H1 (cell line): Measurements from ENCODE around the gene CFP. TPM values are rescaled to one million over a fixed set of nuclear protein-coding genes. Genes with fewer than 3 reads are reported as not detected.

Experiments used
- BRCA1 ChIP-seq: IDR thresholded peaks from 2 replicates; pipeline ENCODE4 v1.6.1; 2012; ENCODE audit warnings: low read depth, low read length, improper control_type of control experiment
- EZH2 ChIP-seq: fragments of 200-600 bp; sonication (generic); IDR thresholded peaks from 2 replicates; pipeline ENCODE4 v1.7.1; 2012; ENCODE audit warnings: low read depth, mild to moderate bottlenecking, moderate library complexity, low read length, inconsistent platforms; ENCODE audit not compliant: severe bottlenecking
- GTF2F1 ChIP-seq: IDR thresholded peaks from 2 replicates; pipeline ENCODE4 v1.6.1; 2012; ENCODE audit warnings: low read depth, low read length, improper control_type of control experiment, borderline replicate concordance
- SRF ChIP-seq: IDR thresholded peaks from 2 replicates; pipeline ENCODE4 v1.6.1; 2011; ENCODE audit warnings: mild to moderate bottlenecking, low read depth, low read length, moderate library complexity
- polyA plus RNA-seq, 7 experiments: library from polyadenylated mRNA; depleted of rRNA in 3 of 7; stranded (reverse) in 5 of 7; unstranded in 2 of 7; fragments of >200 nt in 5 of 7; fragments of 200-250 nt in 2 of 7; gene quantifications; 1 replicate in 5 of 7; 2 replicates in 1 of 7; 4 replicates in 1 of 7; pipeline versions ENCODE4 v1.2.1 to v1.2.3, GENCODE V29; 2011 to 2013; ENCODE audit warnings: missing spikeins in 2 of 7, mixed read lengths in 2 of 7
- total RNA-seq: library from RNA; stranded (reverse); fragmentation: NEBNext Ultra II Directional; extraction: Animal tissue kit (Norgen Biotek cat#: 25700); gene quantifications from 2 replicates; pipeline ENCODE4 v1.2.1, GENCODE V29; 2021

The CFP gene
- total and polyA plus RNA-seq, 2 of the 8 experiments (the other 6 are each of a cell fraction or from before 2014, with no cell fraction given) = 0.76 to 2.2 TPM

- no peak for TF ChIP-seq GTF2F1
- no peak for TF ChIP-seq BRCA1
- TF ChIP-seq EZH2 = no peak
- TF ChIP-seq SRF = no peak
Observed at GRCh38 chrX:47596256-47596655, 33.5 kb downstream of the CFP start (continued).
